Neural crest cell (in vitro differentiated cells): Measurements from ENCODE around the gene C4orf54. TPM values are rescaled to one million over a fixed set of nuclear protein-coding genes. Genes with fewer than 3 reads are reported as not detected.
A peak's percentile ranks its signal among the peaks of the same experiment; 100 is the strongest.

ENCODE experiments used
- DNase-seq: peaks from one replicate; pipeline ENCODE4 v3.0.0; 2021; ENCODE audit warnings: low read depth, mixed read lengths, low spot score
- H3K27ac Mint-ChIP-seq: one replicate; pipeline ENCODE4 v1.8.0; 2021; ENCODE audit warnings: mild to moderate bottlenecking, mixed read lengths; ENCODE audit not compliant: unreplicated experiment
- H3K27me3 Mint-ChIP-seq: 2 replicates; pipeline ENCODE4 v1.8.0; 2021; ENCODE audit warnings: low read depth, mild to moderate bottlenecking, mixed read lengths
- H3K36me3 Mint-ChIP-seq: 2 replicates; pipeline ENCODE4 v1.8.0; 2021; ENCODE audit warnings: low read depth, mild to moderate bottlenecking, mixed read lengths
- H3K4me1 Mint-ChIP-seq: 2 replicates; pipeline ENCODE4 v1.8.0; 2021; ENCODE audit warnings: mixed read lengths
- H3K4me3 Mint-ChIP-seq: one replicate; pipeline ENCODE4 v1.8.0; 2021; ENCODE audit warnings: mild to moderate bottlenecking, mixed read lengths
- H3K9me3 Mint-ChIP-seq: 2 replicates; pipeline ENCODE4 v1.8.0; 2021; ENCODE audit warnings: mixed read lengths
- CTCF ChIP-seq: fragments of 200-600 bp; sonication (generic); conservative IDR thresholded peaks from 2 replicates; pipeline ENCODE4 v1.5.0; 2021; ENCODE audit warnings: antibody characterized with exemption, mild to moderate bottlenecking
- total RNA-seq: library from RNA; stranded (reverse); gene quantifications from 2 replicates; pipeline ENCODE4 v1.2.1, GENCODE V29; 2021

The C4orf54 gene
- total RNA-seq, 1 donor from 2014 or later, result 0.05 TPM

GRCh38 chr4:99652596-99653436 is 4.8 kb downstream of the C4orf54 start:
- Mint-ChIP-seq H3K27me3 (no peaks in the 10 kb centered on the region), H3K4me1 (peaks cover 17% of the 10 kb centered on the region), H3K4me3 (no peak overlapping the region), H3K9me3 (no peaks in the 10 kb centered on the region), H3K36me3 (no peaks in the 10 kb centered on the region), H3K27ac (peak overlapping the region; percentile 12)
- no peak for DNase-seq
- no peak for TF ChIP-seq CTCF

GRCh38 chr4:99651811-99652485 is 5.7 kb downstream of the C4orf54 start:
- no peak for DNase-seq
- no peak for TF ChIP-seq CTCF
- no peaks in the 10 kb centered on the region for H3K9me3 Mint-ChIP-seq
- H3K4me3 Mint-ChIP-seq, result no peak overlapping the region
- H3K4me1 Mint-ChIP-seq, result peaks cover 23% of the 10 kb centered on the region
- H3K27ac Mint-ChIP-seq, result peak overlapping the region; percentile 12
- no peaks in the 10 kb centered on the region for H3K27me3 Mint-ChIP-seq
- no peaks in the 10 kb centered on the region for H3K36me3 Mint-ChIP-seq

GRCh38 chr4:99651016-99651769 is 6.4 kb downstream of the C4orf54 start:
- H3K9me3 Mint-ChIP-seq, result no peaks in the 10 kb centered on the region
- H3K36me3 Mint-ChIP-seq, result no peaks in the 10 kb centered on the region
- no peak overlapping the region for H3K27ac Mint-ChIP-seq

GRCh38 chr4:99649778-99650177 is 7.8 kb downstream of the C4orf54 start:
- Mint-ChIP-seq H3K27ac (peak overlapping the region; percentile 92), H3K4me1 (peaks cover 36% of the 10 kb centered on the region), H3K27me3 (no peaks in the 10 kb centered on the region), H3K9me3 (no peaks in the 10 kb centered on the region), H3K36me3 (no peaks in the 10 kb centered on the region), H3K4me3 (no peak overlapping the region)
- no peak for TF ChIP-seq CTCF
- DNase-seq, result no peak

More at GRCh38 chr4:99651016-99651769, 6.4 kb downstream of the C4orf54 start:
- no peak for DNase-seq
- Mint-ChIP-seq H3K27me3 (no peaks in the 10 kb centered on the region), H3K4me1 (peaks cover 26% of the 10 kb centered on the region), H3K4me3 (no peak overlapping the region)
- no peak for TF ChIP-seq CTCF

- Mint-ChIP-seq H3K4me1 (peaks cover 41% of the 10 kb centered on the region), H3K27me3 (no peaks in the 10 kb centered on the region)
- no peak for TF ChIP-seq CTCF
Measured at GRCh38 chr4:99649208-99649607, 8.4 kb downstream of the C4orf54 start.

More at GRCh38 chr4:99649208-99649607, 8.4 kb downstream of the C4orf54 start:
- no peaks in the 10 kb centered on the region for H3K9me3 Mint-ChIP-seq
- H3K4me3 Mint-ChIP-seq, result no peak overlapping the region
- peak overlapping the region; percentile 92 for H3K27ac Mint-ChIP-seq
- no peak for DNase-seq
- H3K36me3 Mint-ChIP-seq, result no peaks in the 10 kb centered on the region
